Activated T-cell treated with anti-CD3 and anti-CD28 coated beads, Interleukin-2, amount 50 U/mL, for 72 hours (primary cell): Measurements from ENCODE around the gene CLSTN3. TPM values are rescaled to one million over a fixed set of nuclear protein-coding genes. Genes with fewer than 3 reads are reported as not detected.
"Not testable (repeated sequence)": the region's sequence is repeated elsewhere in the genome, so short reads cannot be mapped to it uniquely, and the experiment has no call there.

Source experiments
- ATAC-seq, 2 donors: fragments of 150-1000 bp; cut with Tn5 transposase; replicated peaks in 1 of 2; 2 replicates each; pipeline ENCODE4 v1.10.0; 2021; ENCODE audit warnings: moderate library complexity in 2 of 2, mild to moderate bottlenecking in 1 of 2
- DNase-seq, 2 donors: peaks; one replicate each; pipeline ENCODE4 v3.0.0; 2021 to 2022; ENCODE audit warnings: mixed read lengths in 1 of 2
- H3K27ac Mint-ChIP-seq: one replicate; pipeline ENCODE4 v1.8.0; 2022; ENCODE audit warnings: mild to moderate bottlenecking, moderate library complexity, mixed read lengths
- H3K27me3 Mint-ChIP-seq: one replicate; pipeline ENCODE4 v1.8.0; 2022; ENCODE audit warnings: low read depth, mixed read lengths
- H3K36me3 Mint-ChIP-seq, 2 donors: one replicate each; pipeline ENCODE4 v1.8.0; 2022; ENCODE audit warnings: mixed read lengths in 2 of 2, mild to moderate bottlenecking in 1 of 2; ENCODE audit not compliant: insufficient read depth in 2 of 2
- H3K4me1 Mint-ChIP-seq: one replicate; pipeline ENCODE4 v1.8.0; 2022; ENCODE audit warnings: low read depth, mixed read lengths
- H3K4me3 Mint-ChIP-seq, 2 donors: one replicate each; pipeline ENCODE4 v1.8.0; 2022; ENCODE audit warnings: mild to moderate bottlenecking in 2 of 2, mixed read lengths in 2 of 2, moderate library complexity in 2 of 2
- H3K9me3 Mint-ChIP-seq, 2 donors: one replicate each; pipeline ENCODE4 v1.8.0; 2022; ENCODE audit warnings: mixed read lengths in 2 of 2
- total RNA-seq, 2 donors: library from RNA; stranded (reverse); gene quantifications; one replicate each; pipeline ENCODE4 v1.2.3, GENCODE V29; 2022

CLSTN3 gene
- total RNA-seq, 2 donors from 2014 or later, result 56.1 to 59.2 TPM

DNA sequence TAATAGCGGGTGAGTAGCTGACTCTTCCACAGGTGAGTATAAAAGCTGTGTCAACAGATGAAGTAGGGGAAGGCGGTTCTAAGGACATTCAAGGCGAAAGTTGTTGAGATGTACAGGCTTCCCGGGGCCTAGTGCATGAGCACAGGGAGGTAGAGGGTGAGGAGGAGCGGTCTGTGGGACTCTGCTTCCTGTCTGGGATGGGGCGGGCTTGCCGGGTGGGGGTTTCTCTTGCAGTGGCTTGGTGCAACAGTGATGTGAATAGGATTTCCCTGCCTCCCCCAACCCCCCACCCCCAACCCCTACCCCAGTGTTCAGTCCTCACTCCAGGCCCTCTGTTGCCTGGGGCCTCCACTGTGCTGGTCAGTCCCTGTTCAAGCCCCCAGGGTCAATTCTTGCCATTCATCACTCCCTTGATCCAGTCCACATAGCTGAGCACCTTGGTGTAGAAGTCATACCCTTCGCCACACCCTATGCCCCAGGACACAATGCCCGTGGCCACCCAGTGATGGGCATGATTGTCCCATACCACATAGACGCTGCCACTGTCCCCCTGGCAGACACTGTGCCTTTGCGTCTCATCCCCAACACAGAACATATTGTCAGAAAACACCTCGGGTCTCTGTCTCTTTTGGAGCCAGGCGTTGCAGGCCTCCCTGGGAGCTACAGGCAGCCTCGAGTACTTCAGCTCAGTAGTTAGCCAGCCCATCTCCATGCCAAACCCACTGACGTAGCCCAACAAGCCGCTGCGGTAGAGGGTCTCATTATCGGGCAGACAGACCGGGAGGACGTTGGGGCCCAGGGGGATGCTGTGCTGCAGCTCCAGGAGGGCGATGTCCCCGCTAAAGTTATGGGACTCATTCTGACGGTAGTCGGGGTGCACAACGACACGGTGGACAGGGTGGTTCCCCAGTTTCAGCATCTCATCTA, 33.9 kb upstream of the CLSTN3 start:
- H3K36me3 Mint-ChIP-seq, result peaks cover 0 to 2% of the 10 kb centered on the region in 2 donors
- no peaks in the 10 kb centered on the region for H3K9me3 Mint-ChIP-seq
- ATAC-seq (no peak), DNase-seq (no peak)
- no peaks in the 10 kb centered on the region for H3K27me3 Mint-ChIP-seq
- peaks cover 7% of the 10 kb centered on the region for H3K4me1 Mint-ChIP-seq
- no peak overlapping the region for H3K4me3 Mint-ChIP-seq
- H3K27ac Mint-ChIP-seq, result no peak overlapping the region

- Mint-ChIP-seq H3K27ac (no peak overlapping the region), H3K36me3 (peaks cover 0 to 2% of the 10 kb centered on the region in 2 donors), H3K9me3 (no peaks in the 10 kb centered on the region), H3K4me3 (no peak overlapping the region), H3K27me3 (no peaks in the 10 kb centered on the region), H3K4me1 (peaks cover 4% of the 10 kb centered on the region)
- ATAC-seq, result no peak
- DNase-seq, result no peak
Observed at GRCh38 chr12:7096979-7097378, 33.2 kb upstream of the CLSTN3 start.

- Mint-ChIP-seq H3K4me1 (peaks cover 7% of the 10 kb centered on the region), H3K36me3 (peaks cover 3 to 4% of the 10 kb centered on the region in 2 donors), H3K27ac (no peak overlapping the region), H3K9me3 (no peaks in the 10 kb centered on the region), H3K4me3 (no peak overlapping the region), H3K27me3 (no peaks in the 10 kb centered on the region)
- DNase-seq (no peak), ATAC-seq (no peak)
Observed at GRCh38 chr12:7099290-7099996, 30.7 kb upstream of the CLSTN3 start.

DNA sequence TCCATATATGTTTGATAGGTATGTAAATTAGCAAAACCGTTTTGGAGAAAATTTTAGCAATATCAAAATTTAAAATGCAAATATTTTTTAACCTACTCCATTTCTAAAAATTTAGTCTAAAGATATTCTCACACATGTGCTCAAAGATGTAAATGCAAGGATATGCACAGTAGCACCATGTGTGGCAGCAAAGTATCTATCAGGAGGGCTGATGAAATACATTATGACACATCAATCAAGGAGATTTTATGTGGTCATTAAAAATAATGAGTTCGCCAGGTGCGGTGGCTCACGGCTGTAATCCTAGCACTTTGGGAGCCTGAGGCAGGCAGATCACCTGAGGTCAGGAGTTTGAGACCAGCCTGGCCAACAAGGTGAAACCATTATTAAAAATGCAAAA, 29.9 kb upstream of the CLSTN3 start:
- DNase-seq (no peak), ATAC-seq (no peak)
- Mint-ChIP-seq H3K4me1 (peaks cover 9% of the 10 kb centered on the region), H3K4me3 (no peak overlapping the region), H3K36me3 (peaks cover 3 to 5% of the 10 kb centered on the region in 2 donors), H3K9me3 (no peaks in the 10 kb centered on the region), H3K27me3 (no peaks in the 10 kb centered on the region), H3K27ac (no peak overlapping the region)

- DNase-seq, result no peak
Observed at GRCh38 chr12:7101047-7101693, 29.0 kb upstream of the CLSTN3 start.

GRCh38 chr12:7101694-7102131, 28.5 kb upstream of the CLSTN3 start:
- ATAC-seq (no peak), DNase-seq (no peak)
- H3K27me3 Mint-ChIP-seq, result no peaks in the 10 kb centered on the region
- H3K27ac Mint-ChIP-seq, result no peak overlapping the region
- no peak overlapping the region for H3K4me3 Mint-ChIP-seq
- H3K36me3 Mint-ChIP-seq, result peaks cover 11 to 19% of the 10 kb centered on the region in 2 donors
- H3K9me3 Mint-ChIP-seq, result peaks cover 0 to 5% of the 10 kb centered on the region in 2 donors
- H3K4me1 Mint-ChIP-seq, result peaks cover 14% of the 10 kb centered on the region

More at GRCh38 chr12:7101047-7101693, 29.0 kb upstream of the CLSTN3 start:
- Mint-ChIP-seq H3K4me3 (no peak overlapping the region), H3K36me3 (peaks cover 7 to 15% of the 10 kb centered on the region in 2 donors), H3K4me1 (peaks cover 14% of the 10 kb centered on the region), H3K9me3 (peaks cover 0 to 5% of the 10 kb centered on the region in 2 donors), H3K27ac (no peak overlapping the region), H3K27me3 (no peaks in the 10 kb centered on the region)
- no peak for ATAC-seq

DNA sequence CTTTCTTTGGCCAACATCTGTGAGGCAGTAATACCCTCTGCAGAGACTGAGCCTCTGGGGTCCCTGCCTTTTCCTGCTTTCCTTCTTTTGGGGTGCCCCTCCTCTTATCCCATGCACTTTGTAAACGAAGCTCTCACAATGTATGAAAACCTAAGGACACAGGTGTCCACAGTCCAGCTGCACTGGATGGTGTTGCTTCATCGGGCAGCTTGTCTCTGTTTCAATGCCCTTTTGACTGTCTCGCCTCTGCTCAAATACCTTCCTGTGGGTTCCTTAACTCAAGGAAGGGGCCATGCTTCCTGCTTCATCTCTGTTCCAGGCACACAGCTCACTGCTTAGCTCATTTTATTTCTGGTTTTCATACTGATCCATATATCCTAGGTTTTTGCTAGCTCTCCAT, 27.6 kb upstream of the CLSTN3 start:
- Mint-ChIP-seq H3K27me3 (no peaks in the 10 kb centered on the region), H3K27ac (no peak overlapping the region), H3K9me3 (peaks cover 0 to 5% of the 10 kb centered on the region in 2 donors), H3K4me3 (no peak overlapping the region), H3K4me1 (peaks cover 16% of the 10 kb centered on the region), H3K36me3 (peaks cover 11 to 19% of the 10 kb centered on the region in 2 donors)
- ATAC-seq (no peak), DNase-seq (no peak)

- peaks cover 12 to 19% of the 10 kb centered on the region in 2 donors for H3K36me3 Mint-ChIP-seq
- no peak overlapping the region for H3K4me3 Mint-ChIP-seq
- DNase-seq, result no peak
- H3K4me1 Mint-ChIP-seq, result peaks cover 22% of the 10 kb centered on the region
- ATAC-seq, result no peak
- no peaks in the 10 kb centered on the region for H3K27me3 Mint-ChIP-seq
- peaks cover 0 to 5% of the 10 kb centered on the region in 2 donors for H3K9me3 Mint-ChIP-seq
- H3K27ac Mint-ChIP-seq, result peak overlapping the region; percentile 3
Observed at GRCh38 chr12:7103837-7104584, 26.2 kb upstream of the CLSTN3 start.

- Mint-ChIP-seq H3K27ac (no peak overlapping the region), H3K36me3 (peaks cover 12 to 18% of the 10 kb centered on the region in 2 donors)
Observed at GRCh38 chr12:7106082-7106481, 24.1 kb upstream of the CLSTN3 start.

DNA sequence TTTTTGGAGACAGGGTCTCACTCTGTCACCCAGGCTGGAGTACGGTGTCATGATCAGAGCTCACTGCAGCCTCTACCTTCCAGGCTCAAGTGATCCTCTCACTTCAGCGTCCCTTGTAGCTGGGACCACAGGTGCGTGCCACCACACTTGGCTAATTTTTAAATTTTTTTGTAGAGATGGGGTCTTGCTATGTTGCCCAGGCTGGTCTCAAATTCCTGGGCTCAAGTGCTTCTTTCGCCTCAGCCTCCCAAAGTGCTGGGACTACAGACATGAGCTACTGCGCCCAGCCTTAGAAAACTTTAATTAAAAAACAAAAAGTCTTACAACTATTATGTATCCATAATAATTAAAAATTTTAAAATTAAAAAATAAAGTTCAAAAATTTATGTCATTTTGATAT, 23.0 kb upstream of the CLSTN3 start:
- H3K9me3 Mint-ChIP-seq, H3K27ac Mint-ChIP-seq, H3K27me3 Mint-ChIP-seq, ATAC-seq, DNase-seq, H3K4me3 Mint-ChIP-seq: not testable (repeated sequence)
- Mint-ChIP-seq H3K36me3 (peaks cover 12 to 20% of the 10 kb centered on the region in 2 donors), H3K4me1 (peaks cover 47% of the 10 kb centered on the region)

More at GRCh38 chr12:7106082-7106481, 24.1 kb upstream of the CLSTN3 start:
- DNase-seq (no peak), ATAC-seq (no peak)
- no peaks in the 10 kb centered on the region for H3K27me3 Mint-ChIP-seq
- H3K4me3 Mint-ChIP-seq, result peak overlapping the region in 1 of 2 donors; percentile 59
- H3K9me3 Mint-ChIP-seq, result peaks cover 0 to 5% of the 10 kb centered on the region in 2 donors
- H3K4me1 Mint-ChIP-seq, result peaks cover 40% of the 10 kb centered on the region

- DNase-seq (no peak), ATAC-seq (peak in 1 of 2 donors; percentile 2)
- H3K9me3 Mint-ChIP-seq, result peaks cover 0 to 5% of the 10 kb centered on the region in 2 donors
- H3K36me3 Mint-ChIP-seq, result peaks cover 12 to 20% of the 10 kb centered on the region in 2 donors
- H3K27ac Mint-ChIP-seq, result peak overlapping the region; percentile 93
- no peaks in the 10 kb centered on the region for H3K27me3 Mint-ChIP-seq
- H3K4me3 Mint-ChIP-seq, result peak overlapping the region; percentile 95 to 96
- H3K4me1 Mint-ChIP-seq, result peaks cover 44% of the 10 kb centered on the region
Observed at GRCh38 chr12:7107636-7108002, 22.6 kb upstream of the CLSTN3 start.
